Keratinocyte (primary cell): Measurements from ENCODE around the gene NDUFS1.

Experiments
- EZH2 ChIP-seq: IDR thresholded peaks from one replicate; pipeline ENCODE4 v1.6.1; 2012; ENCODE audit warnings: inconsistent platforms, mild to moderate bottlenecking, low read length, moderate library complexity
- TF ChIP-seq, protein P1 (sequence below), 3 experiments: IDR thresholded peaks in 1 of 3; conservative IDR thresholded peaks in 1 of 3; optimal IDR thresholded peaks in 1 of 3; 2 replicates in 2 of 3; 3 replicates in 1 of 3; pipeline versions ENCODE3 to v1.5.1; 2011; ENCODE audit warnings: low read length in 3 of 3, mild to moderate bottlenecking in 3 of 3, moderate library complexity in 2 of 3, control low read depth in 1 of 3, inconsistent platforms in 1 of 3; ENCODE audit not compliant: insufficient read depth in 2 of 3; ENCODE audit errors: extremely low read depth in 1 of 3

DNA sequence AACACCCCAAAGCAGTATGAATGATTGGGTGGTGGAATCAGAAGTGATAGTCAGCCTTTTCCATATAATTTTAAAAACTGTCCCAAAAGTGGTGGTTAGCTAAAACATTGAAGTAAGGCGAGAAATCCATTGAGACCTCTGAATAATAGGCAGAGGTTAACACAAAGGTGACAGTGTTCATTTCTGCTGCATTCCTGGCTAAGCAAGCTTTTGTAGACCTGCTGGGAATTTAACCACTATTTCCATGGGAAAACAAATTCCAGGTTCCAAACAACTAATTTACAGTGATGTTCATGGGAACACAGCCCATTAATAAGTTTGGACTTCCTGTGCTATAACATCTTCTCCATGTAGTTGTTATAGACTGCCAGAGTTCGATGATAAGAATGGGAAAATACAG lies 66.9 kb downstream of the NDUFS1 start:
- TF ChIP-seq, protein P1, sequence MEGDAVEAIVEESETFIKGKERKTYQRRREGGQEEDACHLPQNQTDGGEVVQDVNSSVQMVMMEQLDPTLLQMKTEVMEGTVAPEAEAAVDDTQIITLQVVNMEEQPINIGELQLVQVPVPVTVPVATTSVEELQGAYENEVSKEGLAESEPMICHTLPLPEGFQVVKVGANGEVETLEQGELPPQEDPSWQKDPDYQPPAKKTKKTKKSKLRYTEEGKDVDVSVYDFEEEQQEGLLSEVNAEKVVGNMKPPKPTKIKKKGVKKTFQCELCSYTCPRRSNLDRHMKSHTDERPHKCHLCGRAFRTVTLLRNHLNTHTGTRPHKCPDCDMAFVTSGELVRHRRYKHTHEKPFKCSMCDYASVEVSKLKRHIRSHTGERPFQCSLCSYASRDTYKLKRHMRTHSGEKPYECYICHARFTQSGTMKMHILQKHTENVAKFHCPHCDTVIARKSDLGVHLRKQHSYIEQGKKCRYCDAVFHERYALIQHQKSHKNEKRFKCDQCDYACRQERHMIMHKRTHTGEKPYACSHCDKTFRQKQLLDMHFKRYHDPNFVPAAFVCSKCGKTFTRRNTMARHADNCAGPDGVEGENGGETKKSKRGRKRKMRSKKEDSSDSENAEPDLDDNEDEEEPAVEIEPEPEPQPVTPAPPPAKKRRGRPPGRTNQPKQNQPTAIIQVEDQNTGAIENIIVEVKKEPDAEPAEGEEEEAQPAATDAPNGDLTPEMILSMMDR (optimal IDR thresholded peaks at IDR 0.05 in 1 of 3, IDR thresholded peaks at IDR 0.05 in 1 of 3, conservative IDR thresholded peaks at IDR 0.05 in 1 of 3; ENCODE audit: extremely low read depth in 1 of 3, insufficient read depth in 2 of 3, low read length in 3 of 3) = no peak
- no peak for TF ChIP-seq EZH2
